OCI-LY7 (cell line): ENCODE measurements around the gene PLPP4. TPM values are rescaled to one million over a fixed set of nuclear protein-coding genes. Genes with fewer than 3 reads are reported as not detected.

Experiments used
- BruUV-seq: library from RNA; stranded (reverse); fragments of 400-500 nt; replicated peaks from 2 replicates; lab custom pipeline; 2021; lab: Mats Ljungman, UMichigan
- CTCF ChIA-PET: fragments of 300-600 bp; sonication (Branson Sonifier 250); formaldehyde crosslinking; loops from one replicate; lab custom pipeline; 2022; ENCODE audit warnings: antibody characterized with exemption; ENCODE audit not compliant: unreplicated experiment; lab: Charles Lee
- POLR2A ChIA-PET: fragments of 300-600 bp; sonication (Branson Sonifier 250); formaldehyde crosslinking; loops from one replicate; lab custom pipeline; 2022; ENCODE audit warnings: antibody characterized with exemption; lab: Charles Lee
- DNase-seq: peaks from one replicate; pipeline ENCODE4 v3.0.0-alpha.2; 2015; ENCODE audit warnings: low spot score
- H2AFZ ChIP-seq: fragments of 200-600 bp; sonication (generic), shearing (Covaris generic); 2 replicates; pipeline ENCODE4 v1.6.1; 2014; ENCODE audit warnings: mild to moderate bottlenecking, antibody characterized with exemption, low read length, moderate library complexity
- H3K27ac ChIP-seq: fragments of 200-600 bp; sonication (generic); 2 replicates; pipeline ENCODE4 v1.5.1; 2014; ENCODE audit warnings: mixed run types, low read depth, mild to moderate bottlenecking, moderate library complexity, low read length, inconsistent platforms; ENCODE audit not compliant: poor library complexity, severe bottlenecking
- H3K36me3 ChIP-seq: fragments of 200-600 bp; sonication (generic); 2 replicates; pipeline ENCODE4 v1.6.1; 2014; ENCODE audit warnings: mild to moderate bottlenecking, antibody characterized with exemption, low read length, moderate library complexity, mixed read lengths; ENCODE audit not compliant: insufficient read depth
- H3K4me1 ChIP-seq: fragments of 200-600 bp; sonication (generic); 2 replicates; pipeline ENCODE4 v1.5.1; 2014; ENCODE audit warnings: mild to moderate bottlenecking, low read length; ENCODE audit not compliant: insufficient read depth, poor library complexity, severe bottlenecking
- H3K4me2 ChIP-seq: fragments of 200-600 bp; sonication (generic); 2 replicates; pipeline ENCODE4 v1.6.1; 2014; ENCODE audit warnings: mild to moderate bottlenecking, low read length
- H3K4me3 ChIP-seq: fragments of 200-600 bp; sonication (generic); 2 replicates; pipeline ENCODE4 v1.5.1; 2014; ENCODE audit warnings: mild to moderate bottlenecking, low read depth, low read length; ENCODE audit not compliant: poor library complexity, severe bottlenecking
- H3K79me2 ChIP-seq: fragments of 200-600 bp; sonication (generic); 2 replicates; pipeline ENCODE4 v1.6.1; 2016; ENCODE audit warnings: low read depth, mild to moderate bottlenecking, low read length, moderate library complexity, mixed read lengths; ENCODE audit not compliant: insufficient read depth
- H3K9me2 ChIP-seq: fragments of 200-600 bp; sonication (generic); 2 replicates; pipeline ENCODE4 v1.6.1; 2016; ENCODE audit warnings: mild to moderate bottlenecking, low read length, mixed read lengths; ENCODE audit not compliant: insufficient read depth
- H3K9me3 ChIP-seq: fragments of 200-600 bp; sonication (generic); 2 replicates; pipeline ENCODE4 v1.6.1; 2014; ENCODE audit warnings: mild to moderate bottlenecking, mixed run types, low read length, mixed read lengths
- H4K20me1 ChIP-seq: fragments of 200-600 bp; sonication (generic); 2 replicates; pipeline ENCODE4 v1.6.1; 2014; ENCODE audit warnings: mild to moderate bottlenecking, antibody characterized with exemption, low read length, moderate library complexity, mixed read lengths; ENCODE audit not compliant: insufficient read depth
- CTCF ChIP-seq: fragments of 200-600 bp; sonication (generic); conservative IDR thresholded peaks from 2 replicates; pipeline ENCODE4 v1.5.1; 2014; ENCODE audit warnings: mild to moderate bottlenecking, antibody characterized with exemption, low read length, moderate library complexity, mixed read lengths
- EZH2phosphoT487 ChIP-seq: fragments of 200-600 bp; sonication (generic); IDR thresholded peaks from 2 replicates; pipeline ENCODE4 v1.6.1; 2018; ENCODE audit warnings: low read depth, borderline replicate concordance, mild to moderate bottlenecking, mixed run types, antibody characterized with exemption, low read length, moderate library complexity, mixed read lengths
- intact Hi-C: fragments of 100-400 bp; cut with micrococcal nuclease; formaldehyde crosslinking; loops from one replicate; pipeline ENCODE4 v1.10.0; 2022; ENCODE audit not compliant: unreplicated experiment
- total RNA-seq, 2 experiments: library from RNA; depleted of rRNA in 1 of 2; stranded (reverse); fragments of >200 nt in 1 of 2; shearing (Covaris generic) in 1 of 2; gene quantifications; 2 replicates each; pipeline ENCODE4 v1.2.3, GENCODE V29; 2014 to 2022

PLPP4 gene
- total RNA-seq, 2 experiments from 2014 or later: not detected

- H3K4me2 ChIP-seq: no peak overlapping the region
- H3K36me3 ChIP-seq: no peaks in the 10 kb centered on the region
- BruUV-seq: no TSS peak
- DNase-seq: no peak
- intact Hi-C loops: no loop called here
- ChIA-PET POLR2A (no interaction called here), CTCF (no interaction called here)
- no peaks in the 10 kb centered on the region for H3K79me2 ChIP-seq
- TF ChIP-seq CTCF (no peak), EZH2phosphoT487 (no peak)
- H3K9me3 ChIP-seq: no peaks in the 10 kb centered on the region
- no peak overlapping the region for H2AFZ ChIP-seq
- H3K9me2 ChIP-seq: no peaks in the 10 kb centered on the region
- no peaks in the 10 kb centered on the region for H4K20me1 ChIP-seq
- no peak overlapping the region for H3K27ac ChIP-seq
- H3K4me3 ChIP-seq: no peak overlapping the region
- no peaks in the 10 kb centered on the region for H3K4me1 ChIP-seq
These were observed 21.4 kb downstream of the PLPP4 start for GRCh38 chr10:120478386-120478785.

- H3K9me3 ChIP-seq: no peaks in the 10 kb centered on the region
- ChIA-PET POLR2A (no interaction called here), CTCF (no interaction called here)
- no peaks in the 10 kb centered on the region for H3K36me3 ChIP-seq
- no peak overlapping the region for H3K4me3 ChIP-seq
- H4K20me1 ChIP-seq: no peaks in the 10 kb centered on the region
- TF ChIP-seq CTCF (no peak), EZH2phosphoT487 (no peak)
- H2AFZ ChIP-seq: no peak overlapping the region
- H3K27ac ChIP-seq: no peak overlapping the region
- no peak overlapping the region for H3K4me2 ChIP-seq
- no peak for DNase-seq
- no peaks in the 10 kb centered on the region for H3K4me1 ChIP-seq
- no peaks in the 10 kb centered on the region for H3K9me2 ChIP-seq
- intact Hi-C loops: no loop called here
- no TSS peak for BruUV-seq
- H3K79me2 ChIP-seq: no peaks in the 10 kb centered on the region
These were observed 22.5 kb downstream of the PLPP4 start for GRCh38 chr10:120479506-120479905.

- no TSS peak for BruUV-seq
- CTCF ChIA-PET: no interaction called here
- no peak for DNase-seq
These were observed 23.1 kb downstream of the PLPP4 start for GRCh38 chr10:120480065-120480600.

More at GRCh38 chr10:120480065-120480600, 23.1 kb downstream of the PLPP4 start:
- Histone ChIP-seq H3K27ac (no peak overlapping the region), H3K9me2 (no peaks in the 10 kb centered on the region), H3K36me3 (no peaks in the 10 kb centered on the region), H2AFZ (no peak overlapping the region), H4K20me1 (no peaks in the 10 kb centered on the region), H3K4me3 (no peak overlapping the region), H3K4me1 (no peaks in the 10 kb centered on the region), H3K79me2 (no peaks in the 10 kb centered on the region), H3K9me3 (no peaks in the 10 kb centered on the region), H3K4me2 (no peak overlapping the region)
- POLR2A ChIA-PET: no interaction called here
- TF ChIP-seq CTCF (peak; percentile 26; the same call in 1 of the 2 replicates), EZH2phosphoT487 (no peak)
- intact Hi-C loops: no loop called here
